Kasumi-1 (cell line): Measurements from ENCODE around the gene SIT1.
A peak's percentile ranks its signal among the peaks of the same experiment; 100 is the strongest.

Source experiments
- DNase-seq, 2 experiments: peaks; one replicate each; lab custom pipeline; 2025; lab: John Stamatoyannopoulos, UW

The SIT1 gene

GRCh38 chr9:35650341-35651158 is at the start of gene SIT1:
Gene SIT1, minus strand, starts transcription at chr9:35650931. Its CDS starts 78 bp downstream, at chr9:35650853.
- no peak for DNase-seq

DNA sequence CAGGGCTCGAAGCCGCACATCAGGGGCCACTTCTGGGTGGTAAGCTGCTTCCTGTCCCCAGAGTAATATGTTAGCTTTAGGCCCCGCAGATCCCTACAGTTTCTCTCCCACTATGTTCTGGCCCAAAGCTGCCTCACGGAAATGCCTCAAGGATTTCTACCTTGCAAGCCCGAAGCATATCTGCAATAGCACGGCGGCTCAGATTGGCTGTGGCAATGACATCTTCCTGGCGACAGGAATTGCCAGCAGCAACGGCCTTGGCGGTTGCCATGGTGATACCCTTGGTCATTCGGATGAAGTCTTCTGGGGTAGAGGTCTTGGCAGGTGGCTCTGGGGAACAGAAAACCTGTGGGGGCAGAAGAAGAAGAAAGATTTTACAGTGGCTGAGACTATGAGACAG is 49.3 kb upstream of the SIT1 start:
- DNase-seq = no peak

DNA sequence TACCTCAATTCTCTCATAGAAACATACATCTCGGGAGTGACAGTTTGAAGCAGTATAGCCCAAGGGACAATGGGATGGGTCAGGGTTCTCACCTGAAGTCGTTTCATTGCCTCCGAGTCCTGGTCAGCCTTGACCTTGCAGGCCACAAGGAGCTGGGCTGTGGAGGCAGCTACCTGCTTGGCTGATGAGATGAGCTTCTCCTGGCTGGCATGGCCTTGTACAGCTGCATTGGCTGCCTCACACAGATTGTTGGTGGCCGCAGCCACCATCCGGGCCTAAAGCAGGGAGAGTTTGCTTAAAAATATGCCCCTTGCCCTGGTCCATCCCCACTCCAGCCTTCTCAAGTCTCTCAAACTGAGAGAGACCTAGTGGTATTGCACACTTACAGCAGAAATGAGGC is 47.5 kb upstream of the SIT1 start:
- no peak for DNase-seq

DNA sequence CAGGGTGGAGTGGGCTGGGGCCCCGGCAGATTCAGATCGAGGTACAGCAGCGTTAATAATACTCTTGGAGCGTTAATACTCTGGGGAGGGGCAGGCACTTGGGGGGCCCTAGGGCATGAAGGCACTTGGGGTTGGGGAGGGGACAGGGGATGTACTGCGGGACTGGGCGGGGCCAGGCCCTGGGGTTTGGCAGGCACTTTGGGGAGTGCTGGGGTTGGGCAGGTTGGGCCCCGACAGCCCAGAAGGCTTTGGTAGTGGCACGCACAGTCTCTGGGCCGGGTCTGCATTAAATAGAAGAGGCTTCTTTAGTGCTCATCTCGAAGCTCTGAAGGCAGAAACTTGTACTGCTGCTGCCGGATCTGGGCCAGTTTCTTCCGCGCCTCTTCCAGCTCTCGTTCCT is 46.8 kb upstream of the SIT1 start:
- no peak for DNase-seq

- DNase-seq = peak; percentile 27 to 47
These were observed 45.9 kb upstream of the SIT1 start for GRCh38 chr9:35696520-35697215.

- no peak for DNase-seq
These were observed 45.2 kb upstream of the SIT1 start for GRCh38 chr9:35695943-35696401.

GRCh38 chr9:35691757-35692301 is 41.1 kb upstream of the SIT1 start:
- DNase-seq = no peak

- DNase-seq = no peak
These were observed 40.6 kb upstream of the SIT1 start for GRCh38 chr9:35691334-35691650.

DNA sequence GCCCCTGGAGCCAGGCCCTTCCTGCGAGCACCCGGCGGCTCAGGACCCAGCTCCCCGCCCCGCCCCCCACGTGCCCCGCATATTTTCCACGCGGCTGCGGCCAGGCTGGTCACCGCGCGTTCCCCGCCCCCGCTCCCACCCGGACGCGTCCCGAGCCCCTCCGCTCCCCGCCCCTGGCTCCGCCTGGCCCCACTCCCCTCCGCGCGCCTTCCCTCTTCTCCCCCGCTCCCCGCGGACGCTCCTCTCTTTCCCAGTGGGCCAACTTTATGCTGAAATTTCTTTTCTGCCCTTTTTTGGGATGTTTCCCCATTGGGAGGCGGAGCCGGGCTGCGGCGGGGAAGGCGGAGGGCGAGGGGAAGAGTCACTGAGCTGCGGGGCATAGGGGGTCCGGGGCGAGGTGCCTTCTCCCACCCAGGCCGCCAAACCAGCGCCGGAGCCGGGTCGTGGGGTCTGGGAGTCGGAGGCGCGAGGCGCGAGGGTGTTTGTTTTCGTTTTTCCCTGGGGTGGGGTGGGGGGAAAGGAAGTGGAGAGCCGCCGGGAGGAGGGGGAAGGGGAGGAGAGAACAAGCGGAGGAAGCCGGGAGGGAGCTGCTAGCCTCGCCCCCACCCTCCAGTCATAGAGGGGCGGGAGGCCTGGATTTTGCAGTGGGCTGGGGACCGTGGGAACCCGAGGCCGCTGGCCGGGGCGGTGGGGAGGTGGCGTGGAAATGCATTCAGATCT is 40.0 kb upstream of the SIT1 start:
- peak; percentile 64 to 70 for DNase-seq

DNA sequence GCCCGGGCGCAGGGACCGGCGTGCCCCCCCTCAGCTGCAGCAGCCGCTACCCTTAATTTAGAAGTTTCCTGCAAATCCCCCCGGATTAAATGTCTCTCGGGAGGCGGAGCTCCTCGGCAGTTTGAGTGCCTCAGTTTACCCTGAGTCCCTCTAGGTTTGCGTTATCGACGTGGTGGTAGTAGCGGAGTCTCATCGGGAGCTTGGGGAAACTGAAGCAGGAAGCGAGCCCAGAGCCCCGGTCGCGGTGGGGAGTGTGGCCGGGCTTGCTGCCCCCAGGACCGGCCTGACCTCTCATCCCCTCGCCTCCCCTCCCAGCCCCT is 39.5 kb upstream of the SIT1 start:
- no peak for DNase-seq

- DNase-seq = no peak
These were observed 39.0 kb upstream of the SIT1 start, which contains the start of gene TPM2 for GRCh38 chr9:35689542-35690293. Gene TPM2, minus strand, starts transcription at chr9:35689925. Its CDS starts 108 bp downstream, at chr9:35689817.

- no peak for DNase-seq
These were observed 38.1 kb upstream of the SIT1 start for GRCh38 chr9:35688558-35689541.

- no peak for DNase-seq
These were observed 37.3 kb upstream of the SIT1 start for GRCh38 chr9:35687972-35688557.

- DNase-seq = no peak
These were observed 36.6 kb upstream of the SIT1 start for GRCh38 chr9:35687306-35687705.

- DNase-seq = no peak
These were observed 35.8 kb upstream of the SIT1 start for GRCh38 chr9:35686222-35687203.

GRCh38 chr9:35685506-35685905 is 34.8 kb upstream of the SIT1 start:
- DNase-seq = no peak

DNA sequence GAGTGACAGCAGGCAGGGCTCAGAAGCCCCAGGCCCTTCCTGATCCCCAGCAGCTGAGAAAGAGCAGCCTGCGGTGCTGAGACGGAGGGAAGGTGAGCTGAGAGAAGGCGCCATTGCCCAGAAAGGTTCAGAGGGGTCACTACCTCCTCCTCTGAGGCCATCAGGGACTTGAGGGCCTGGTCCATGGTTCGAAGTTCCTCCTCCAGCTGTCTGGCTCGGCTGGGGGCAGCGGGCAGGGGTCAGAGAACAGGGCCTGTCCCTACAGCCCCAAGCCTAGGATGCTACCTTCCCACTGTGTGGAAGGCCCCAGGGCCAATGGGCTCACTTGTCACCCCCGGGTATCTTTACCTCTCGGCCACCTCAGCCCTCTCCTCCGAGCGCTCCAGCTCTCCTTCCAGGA is 34.2 kb upstream of the SIT1 start:
- DNase-seq = no peak

DNA sequence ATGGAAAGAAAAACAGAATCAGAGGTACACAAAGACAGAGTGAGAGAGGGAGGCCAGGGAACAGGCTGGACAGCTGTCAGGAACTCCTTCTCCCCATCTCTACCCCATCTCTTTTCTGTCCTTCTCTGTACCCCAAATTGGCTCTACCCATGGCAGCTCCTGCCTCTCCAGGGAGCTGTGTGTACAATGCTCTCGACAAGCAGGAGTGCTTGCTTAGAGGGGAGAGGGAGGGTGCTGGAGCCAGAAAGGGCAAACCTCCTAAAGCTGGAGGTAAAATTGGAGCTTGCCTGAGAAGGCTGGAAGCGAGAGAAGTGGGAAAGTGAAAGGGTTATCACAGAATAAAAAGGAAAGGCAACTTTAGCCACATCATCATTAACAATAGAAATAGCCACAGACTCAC is 32.6 kb upstream of the SIT1 start:
- DNase-seq = no peak
